AG04450 (cell line): ENCODE data around the gene PLA2G2A. TPM values are rescaled to one million over a fixed set of nuclear protein-coding genes. Genes with fewer than 3 reads are reported as not detected.
"Not testable (repeated sequence)": the region's sequence is repeated elsewhere in the genome, so short reads cannot be mapped to it uniquely, and the experiment has no call there.

Source experiments
- CTCF ChIA-PET: fragments of 300-600, 350-600 bp; formaldehyde crosslinking; extraction: SDS; loops from one replicate; lab custom pipeline; 2022; ENCODE audit warnings: antibody characterized with exemption, inconsistent platforms; lab: Charles Lee
- POLR2A ChIA-PET: fragments of 350-600 bp; formaldehyde crosslinking; extraction: SDS; loops from one replicate; lab custom pipeline; 2021; ENCODE audit warnings: antibody characterized with exemption, inconsistent platforms; lab: Yijun Ruan, JAX
- DNase-seq: peaks from one replicate; pipeline ENCODE4 v3.0.0-alpha.2; 2011; ENCODE audit warnings: low read depth, low spot score
- H3K27ac ChIP-seq: one replicate; pipeline ENCODE4 v1.5.1; 2012; ENCODE audit warnings: low read depth, low read length, control low read depth
- H3K27me3 ChIP-seq: one replicate; pipeline ENCODE4 v1.6.0; 2012; ENCODE audit warnings: low read length; ENCODE audit not compliant: control insufficient read depth, insufficient read depth
- H3K4me3 ChIP-seq: 2 replicates; pipeline ENCODE4 v1.5.1; 2011; ENCODE audit warnings: mild to moderate bottlenecking, low read depth, low read length, control low read depth
- H3K9me3 ChIP-seq: 2 replicates; pipeline ENCODE4 v1.5.1; 2012; ENCODE audit warnings: low read length; ENCODE audit not compliant: control insufficient read depth, insufficient read depth
- CTCF ChIP-seq: IDR thresholded peaks from 2 replicates; pipeline ENCODE4 v1.5.1; 2011; ENCODE audit warnings: low read depth, low read length, control low read depth, inconsistent platforms
- polyA plus RNA-seq: library from polyadenylated mRNA; depleted of rRNA; stranded (reverse); fragments of >200 nt; gene quantifications from 2 replicates; pipeline ENCODE4 v1.2.3, GENCODE V29; 2011

The PLA2G2A gene
- polyA plus RNA-seq, 1 experiment: not detected

GRCh38 chr1:20010016-20010415, 30.6 kb upstream of the PLA2G2A start:
- ChIA-PET CTCF (no interaction called here), POLR2A (no interaction called here)
- no peak overlapping the region for H3K27ac ChIP-seq
- TF ChIP-seq CTCF: no peak
- H3K4me3 ChIP-seq: no peak overlapping the region
- no peak for DNase-seq
- H3K27me3 ChIP-seq: no peaks in the 10 kb centered on the region
- no peaks in the 10 kb centered on the region for H3K9me3 ChIP-seq

GRCh38 chr1:20009212-20009611, 29.8 kb upstream of the PLA2G2A start:
- Histone ChIP-seq H3K4me3 (no peak overlapping the region), H3K27ac (no peak overlapping the region), H3K27me3 (no peaks in the 10 kb centered on the region), H3K9me3 (no peaks in the 10 kb centered on the region)
- ChIA-PET POLR2A (no interaction called here), CTCF (no interaction called here)
- no peak for TF ChIP-seq CTCF
- DNase-seq: no peak

- no peak for DNase-seq
- ChIA-PET CTCF (no interaction called here), POLR2A (no interaction called here)
- no peaks in the 10 kb centered on the region for H3K9me3 ChIP-seq
- no peak overlapping the region for H3K27ac ChIP-seq
- H3K4me3 ChIP-seq: no peak overlapping the region
- no peaks in the 10 kb centered on the region for H3K27me3 ChIP-seq
- TF ChIP-seq CTCF: no peak
Measured at GRCh38 chr1:20008391-20008841, 29.0 kb upstream of the PLA2G2A start.

- H3K9me3 ChIP-seq, DNase-seq, CTCF ChIA-PET, H3K27ac ChIP-seq, H3K4me3 ChIP-seq, POLR2A ChIA-PET, H3K27me3 ChIP-seq: not testable (repeated sequence)
Measured at GRCh38 chr1:19998823-19999222, 19.4 kb upstream of the PLA2G2A start.

- Histone ChIP-seq H3K9me3 (no peaks in the 10 kb centered on the region), H3K27me3 (peaks cover 9% of the 10 kb centered on the region), H3K27ac (no peak overlapping the region), H3K4me3 (no peak overlapping the region)
- CTCF ChIA-PET: no interaction called here
- no peak for DNase-seq
- POLR2A ChIA-PET: no interaction called here
- TF ChIP-seq CTCF: no peak
Measured at GRCh38 chr1:19990689-19991088, 11.3 kb upstream of the PLA2G2A start.

- H3K27me3 ChIP-seq, DNase-seq, H3K27ac ChIP-seq, H3K9me3 ChIP-seq, H3K4me3 ChIP-seq, POLR2A ChIA-PET, CTCF ChIA-PET: not testable (repeated sequence)
Measured at GRCh38 chr1:19990182-19990582, 10.8 kb upstream of the PLA2G2A start.
